Subcutaneous abdominal adipose tissue (tissue), 5 donors: ENCODE measurements around the gene OPN1MW3.
"Not testable (repeated sequence)": the region's sequence is repeated elsewhere in the genome, so short reads cannot be mapped to it uniquely, and the experiment has no call there.

Source experiments
- H3K27ac ChIP-seq: one replicate; pipeline ENCODE4 v1.7.0; 2013; ENCODE audit warnings: low read depth, mild to moderate bottlenecking, inconsistent platforms, low read length, moderate library complexity
- H3K27me3 ChIP-seq, 5 donors: one replicate each; pipeline ENCODE4 v1.7.0; 2013; ENCODE audit warnings: low read length in 5 of 5, inconsistent platforms in 1 of 5; ENCODE audit not compliant: control insufficient read depth in 5 of 5, insufficient read depth in 4 of 5
- H3K36me3 ChIP-seq, 5 donors: one replicate each; pipeline ENCODE4 v1.7.0; 2013; ENCODE audit warnings: low read length in 5 of 5; ENCODE audit not compliant: control insufficient read depth in 5 of 5, insufficient read depth in 5 of 5
- H3K4me1 ChIP-seq, 5 donors: one replicate each; pipeline ENCODE4 v1.7.0; 2013; ENCODE audit warnings: low read length in 5 of 5, mild to moderate bottlenecking in 3 of 5, moderate library complexity in 1 of 5; ENCODE audit not compliant: control insufficient read depth in 5 of 5, insufficient read depth in 5 of 5
- H3K4me3 ChIP-seq, 5 donors: one replicate each; pipeline ENCODE4 v1.7.0; 2013; ENCODE audit warnings: low read length in 5 of 5, low read depth in 1 of 5
- H3K9ac ChIP-seq, 5 donors: one replicate each; pipeline ENCODE4 v1.7.0; 2013; ENCODE audit warnings: low read length in 5 of 5, mild to moderate bottlenecking in 4 of 5, moderate library complexity in 3 of 5
- H3K9me3 ChIP-seq, 5 donors: one replicate each; pipeline ENCODE4 v1.7.0; 2013; ENCODE audit warnings: low read length in 5 of 5; ENCODE audit not compliant: control insufficient read depth in 5 of 5
- donor health status: healthy.
- donor health status: healthy.
- donor health status: healthy.
- donor health status: healthy.
- donor health status: healthy.

OPN1MW3 gene

DNA sequence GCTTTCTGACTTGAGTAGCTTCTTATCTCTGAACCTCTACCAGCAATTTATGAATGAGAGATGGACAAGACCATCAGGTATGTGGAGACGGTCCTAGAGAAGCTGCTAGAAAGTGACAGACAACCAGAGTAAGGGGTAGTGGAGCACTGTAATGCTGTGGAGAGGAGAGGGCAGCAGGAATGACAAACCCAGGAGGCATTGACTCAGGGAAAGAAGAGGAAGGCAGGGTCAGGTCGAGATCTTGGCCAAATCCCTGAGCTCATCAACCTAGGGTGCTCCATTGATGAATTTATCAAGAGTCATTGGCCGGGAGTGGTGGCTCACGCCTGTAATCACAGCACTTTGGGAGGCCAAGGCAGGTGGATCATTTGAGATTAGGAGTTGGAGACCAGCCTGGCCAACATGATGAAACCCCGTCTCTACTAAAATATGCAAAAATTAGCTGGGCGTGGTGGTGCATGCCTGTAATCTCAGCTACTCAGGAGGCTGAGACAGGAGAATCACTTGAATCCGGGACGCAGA, 17.3 kb upstream of the OPN1MW3 start:
- H3K4me3 ChIP-seq, H3K27me3 ChIP-seq, H3K9ac ChIP-seq, H3K4me1 ChIP-seq, H3K36me3 ChIP-seq, H3K9me3 ChIP-seq, H3K27ac ChIP-seq: not testable (repeated sequence)

DNA sequence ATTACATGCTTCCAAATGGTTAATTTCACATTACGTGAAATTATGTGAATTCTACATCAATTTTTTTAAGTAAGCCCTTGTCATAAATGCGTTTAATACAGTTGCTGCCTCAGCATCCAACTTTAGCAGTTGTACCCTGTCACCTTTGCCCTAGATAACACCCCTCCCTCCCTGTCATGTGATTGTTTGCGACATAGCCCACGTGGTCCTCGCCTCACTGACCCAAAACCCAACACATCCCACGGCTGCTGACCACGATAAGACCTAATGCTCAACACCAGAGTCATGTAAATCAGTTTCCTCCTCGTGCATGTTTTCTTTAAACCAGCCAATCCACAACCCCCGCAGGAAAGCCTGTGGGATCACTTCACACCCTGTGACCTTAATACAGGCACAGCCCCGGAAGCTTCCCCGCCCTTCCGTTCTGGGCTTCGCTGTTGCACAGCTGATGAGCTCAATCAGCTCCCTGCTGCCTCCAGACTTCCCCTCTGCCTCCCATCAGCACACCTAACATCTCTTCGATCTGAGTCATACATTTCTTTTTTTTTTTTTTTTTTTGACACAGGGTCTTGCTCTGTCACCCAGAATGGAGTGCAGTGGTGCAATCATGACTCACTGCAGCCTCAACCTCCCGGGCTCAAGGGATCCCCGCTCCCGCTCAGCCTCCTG, 9.9 kb upstream of the OPN1MW3 start:
- H3K27ac ChIP-seq, H3K9ac ChIP-seq, H3K27me3 ChIP-seq, H3K4me1 ChIP-seq, H3K9me3 ChIP-seq, H3K4me3 ChIP-seq, H3K36me3 ChIP-seq: not testable (repeated sequence)

DNA sequence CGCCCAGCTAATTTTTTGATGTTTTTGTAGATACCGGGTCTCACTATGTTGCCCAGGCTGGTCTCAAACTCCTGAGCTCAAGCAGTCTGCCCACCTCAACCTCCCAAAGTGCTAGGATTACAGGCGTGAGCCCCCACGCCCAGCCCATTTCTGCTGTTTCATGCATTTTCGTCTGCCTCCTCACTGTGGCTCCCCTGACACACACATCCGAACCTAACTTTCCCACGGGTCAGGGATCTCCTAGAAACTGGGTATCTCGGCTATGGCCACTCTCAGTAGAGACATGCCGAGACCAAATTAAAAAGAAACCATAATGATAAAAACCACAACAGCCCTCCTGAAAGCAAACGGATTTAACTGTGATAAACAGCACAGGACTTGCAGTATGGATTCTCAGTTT, 9.3 kb upstream of the OPN1MW3 start:
- not testable (repeated sequence) for H3K27me3 ChIP-seq, H3K36me3 ChIP-seq, H3K9ac ChIP-seq, H3K4me1 ChIP-seq, H3K27ac ChIP-seq, H3K4me3 ChIP-seq, H3K9me3 ChIP-seq

DNA sequence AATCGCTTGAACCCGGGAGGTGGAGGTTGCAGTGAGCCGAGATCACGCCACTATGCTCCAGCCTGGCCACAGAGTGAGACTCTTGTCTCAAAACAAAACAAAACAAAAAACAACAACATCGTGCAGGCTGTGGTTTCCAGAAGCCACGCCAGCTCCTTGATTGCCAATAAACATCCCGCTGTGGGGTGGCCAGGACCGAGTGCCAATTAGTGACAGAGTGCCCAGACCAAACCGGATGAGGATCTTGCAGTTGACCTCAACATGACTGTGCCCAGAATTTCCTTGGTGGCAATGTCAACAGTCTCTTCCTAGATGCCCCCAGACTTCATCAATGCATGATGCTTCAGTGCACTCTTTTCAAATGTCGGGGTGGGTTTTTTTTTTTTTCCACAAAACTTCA, 1.3 kb downstream of the OPN1MW3 start:
- not testable (repeated sequence) for H3K9ac ChIP-seq, H3K4me3 ChIP-seq, H3K27me3 ChIP-seq, H3K36me3 ChIP-seq, H3K9me3 ChIP-seq, H3K27ac ChIP-seq, H3K4me1 ChIP-seq

DNA sequence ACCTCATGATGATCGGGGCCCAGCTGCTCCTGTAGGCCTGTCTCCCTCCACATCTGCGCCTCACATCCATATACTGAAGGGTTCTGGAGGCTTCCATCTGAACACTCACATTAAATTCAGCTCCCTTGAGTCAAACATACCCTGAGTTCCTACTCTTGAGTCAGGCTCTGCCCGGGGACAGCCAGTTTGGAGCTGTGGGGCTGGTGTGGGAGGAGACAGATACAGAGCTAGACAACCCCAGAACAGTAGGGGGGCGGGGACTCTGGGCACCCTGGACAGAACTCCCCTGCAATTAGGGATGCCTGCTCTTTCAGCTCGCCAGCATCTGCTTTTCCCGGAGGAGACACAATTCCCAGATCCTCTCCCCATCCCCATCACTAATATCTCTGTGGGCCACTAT, 5.7 kb downstream of the OPN1MW3 start:
- not testable (repeated sequence) for H3K9ac ChIP-seq, H3K4me1 ChIP-seq, H3K27ac ChIP-seq, H3K27me3 ChIP-seq, H3K4me3 ChIP-seq, H3K9me3 ChIP-seq, H3K36me3 ChIP-seq

DNA sequence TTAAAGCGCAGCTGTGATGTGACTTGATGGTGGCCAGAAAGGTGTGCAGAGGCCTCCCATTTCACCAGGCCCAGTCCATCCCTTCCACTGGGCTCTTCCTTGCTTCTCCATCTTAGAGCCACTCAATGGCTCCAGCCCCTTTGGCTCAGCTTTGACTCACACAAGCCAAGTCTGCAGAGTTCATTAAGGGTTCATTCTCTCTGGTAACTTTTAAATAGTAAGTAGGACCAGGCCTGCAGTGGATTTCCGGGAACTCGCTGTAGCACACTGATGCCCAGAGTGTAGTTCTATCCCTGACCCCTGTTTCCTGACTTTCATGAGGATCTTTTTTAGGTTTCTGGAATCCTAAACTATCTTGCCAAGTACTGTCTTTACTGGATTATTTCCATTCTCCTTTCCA, 11.9 kb downstream of the OPN1MW3 start:
- H3K4me1 ChIP-seq, H3K9me3 ChIP-seq, H3K9ac ChIP-seq, H3K36me3 ChIP-seq, H3K27ac ChIP-seq, H3K4me3 ChIP-seq, H3K27me3 ChIP-seq: not testable (repeated sequence)

DNA sequence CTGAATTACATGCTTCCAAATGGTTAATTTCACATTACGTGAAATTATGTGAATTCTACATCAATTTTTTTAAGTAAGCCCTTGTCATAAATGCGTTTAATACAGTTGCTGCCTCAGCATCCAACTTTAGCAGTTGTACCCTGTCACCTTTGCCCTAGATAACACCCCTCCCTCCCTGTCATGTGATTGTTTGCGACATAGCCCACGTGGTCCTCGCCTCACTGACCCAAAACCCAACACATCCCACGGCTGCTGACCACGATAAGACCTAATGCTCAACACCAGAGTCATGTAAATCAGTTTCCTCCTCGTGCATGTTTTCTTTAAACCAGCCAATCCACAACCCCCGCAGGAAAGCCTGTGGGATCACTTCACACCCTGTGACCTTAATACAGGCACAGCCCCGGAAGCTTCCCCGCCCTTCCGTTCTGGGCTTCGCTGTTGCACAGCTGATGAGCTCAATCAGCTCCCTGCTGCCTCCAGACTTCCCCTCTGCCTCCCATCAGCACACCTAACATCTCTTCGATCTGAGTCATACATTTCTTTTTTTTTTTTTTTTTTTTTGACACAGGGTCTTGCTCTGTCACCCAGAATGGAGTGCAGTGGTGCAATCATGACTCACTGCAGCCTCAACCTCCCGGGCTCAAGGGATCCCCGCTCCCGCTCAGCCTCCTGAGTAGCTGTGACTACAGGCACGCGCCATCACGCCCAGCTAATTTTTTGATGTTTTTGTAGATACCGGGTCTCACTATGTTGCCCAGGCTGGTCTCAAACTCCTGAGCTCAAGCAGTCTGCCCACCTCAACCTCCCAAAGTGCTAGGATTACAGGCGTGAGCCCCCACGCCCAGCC, 27.3 kb downstream of the OPN1MW3 start:
- not testable (repeated sequence) for H3K4me3 ChIP-seq, H3K27ac ChIP-seq, H3K4me1 ChIP-seq, H3K27me3 ChIP-seq, H3K9me3 ChIP-seq, H3K9ac ChIP-seq, H3K36me3 ChIP-seq

DNA sequence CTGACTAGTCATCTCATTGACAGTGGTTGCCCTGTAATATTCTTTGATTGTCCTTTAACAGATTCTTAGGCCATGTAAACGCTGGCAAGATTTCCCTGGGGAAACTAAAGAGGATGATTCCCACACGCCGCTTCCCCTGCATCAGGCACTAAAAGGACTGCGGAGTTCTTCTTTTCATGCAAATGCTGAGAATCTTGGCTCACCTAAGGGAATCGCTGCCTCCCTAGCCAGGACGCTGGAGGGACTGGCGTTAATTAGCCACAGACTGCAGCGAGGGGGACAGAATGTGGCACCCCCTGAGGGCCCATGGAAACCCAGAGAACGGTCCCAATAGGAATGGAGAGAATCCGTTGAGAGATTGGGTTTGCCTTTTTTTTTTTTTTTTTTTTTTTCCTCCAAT, 29.0 kb downstream of the OPN1MW3 start:
- H3K27ac ChIP-seq, H3K9ac ChIP-seq, H3K9me3 ChIP-seq, H3K27me3 ChIP-seq, H3K4me1 ChIP-seq, H3K4me3 ChIP-seq, H3K36me3 ChIP-seq: not testable (repeated sequence)

DNA sequence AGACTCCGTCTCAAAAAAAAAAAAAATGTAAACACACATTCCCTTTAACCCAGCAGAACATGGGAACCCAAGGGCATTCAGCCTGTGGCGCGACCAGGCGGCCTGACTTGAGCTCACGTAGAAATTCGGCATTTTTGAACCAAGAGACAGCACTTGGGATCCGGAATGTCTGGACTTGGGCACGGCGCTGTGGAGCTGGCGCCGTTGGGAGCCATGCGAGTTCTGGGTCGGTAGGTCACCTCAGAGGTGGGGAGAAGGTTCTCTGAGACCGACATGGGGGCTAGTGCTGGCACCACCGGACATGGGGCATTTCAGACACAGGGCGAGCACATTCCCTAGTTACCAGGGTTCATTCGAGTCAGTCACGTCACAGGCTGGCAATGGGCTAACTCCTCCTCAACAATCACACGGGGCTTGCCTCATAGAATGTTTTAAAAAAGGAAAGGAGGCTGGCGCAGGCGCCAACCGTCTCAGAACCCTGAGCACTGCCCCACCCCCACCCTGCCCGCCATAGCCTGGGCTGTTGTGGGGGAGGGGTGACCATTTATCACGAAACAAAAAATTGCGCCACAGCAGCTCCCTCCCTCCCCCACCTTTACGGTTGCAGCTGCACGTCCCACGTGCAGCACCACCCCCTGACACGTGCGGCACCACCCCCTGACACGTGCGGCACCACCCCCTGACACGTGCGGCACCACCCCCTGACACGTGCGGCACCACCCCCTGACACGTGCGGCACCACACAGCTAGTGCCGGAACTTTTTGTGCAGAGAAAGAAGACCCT, 37.6 kb downstream of the OPN1MW3 start, which contains the start of gene TEX28:
TSS of gene TEX28 (minus strand) at position 334 of the 784 bp plus-strand sequence. CDS start 3,007 bp downstream, outside the sequence.
- Histone ChIP-seq H3K4me3 (no peak within 1 kb of the TSS), H3K36me3 (no peaks in the 10 kb centered on the region), H3K9ac (no peak within 1 kb of the TSS)

More for the DNA sequence above, 37.6 kb downstream of the OPN1MW3 start, which contains the start of gene TEX28:
- H3K27ac ChIP-seq, result no peak within 1 kb of the TSS
- no peaks in the 10 kb centered on the region for H3K27me3 ChIP-seq
- peaks cover 0 to 5% (median 2%) of the 10 kb centered on the region in 5 donors for H3K9me3 ChIP-seq
- H3K4me1 ChIP-seq, result no peaks in the 10 kb centered on the region
